Peyer's patch (tissue), 4 donors: Measurements from ENCODE around the gene SCAF4.

Source experiments
- POLR2A ChIP-seq, 2 donors: fragments of 450-650 bp; IDR thresholded peaks; one replicate each; pipeline ENCODE4 v1.5.1; 2017; ENCODE audit warnings: antibody characterized with exemption in 2 of 2, mild to moderate bottlenecking in 2 of 2, moderate library complexity in 2 of 2
- TF ChIP-seq, protein P1 (sequence below), 6 experiments: fragments of 450-650 bp in 4 of 6; fragments of 200-600 bp in 2 of 6; sonication (generic) in 1 of 6; IDR thresholded peaks; one replicate each; pipeline ENCODE4 v1.5.1; 2017 to 2019; ENCODE audit warnings: antibody characterized with exemption in 6 of 6, mild to moderate bottlenecking in 3 of 6, moderate library complexity in 1 of 6

DNA sequence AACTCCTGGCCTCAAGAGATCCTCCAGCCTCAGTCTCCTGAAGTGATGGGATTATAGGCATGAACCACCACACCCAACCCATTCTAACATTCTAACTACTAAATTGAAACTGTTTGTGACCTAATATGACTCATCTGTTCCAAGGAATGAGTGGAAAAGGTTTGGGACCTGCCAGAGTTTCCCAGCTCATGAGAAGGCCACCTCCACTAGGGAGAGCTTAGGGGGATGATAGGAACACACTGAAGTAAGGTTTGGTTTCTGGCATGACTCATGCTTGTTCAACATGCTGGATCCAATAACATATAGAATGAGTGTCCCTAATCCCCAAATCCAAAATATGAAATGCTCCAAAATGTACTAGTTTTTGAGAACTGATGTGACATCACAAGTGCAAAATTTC is 18.9 kb upstream of the SCAF4 start:
- TF ChIP-seq, protein P1, sequence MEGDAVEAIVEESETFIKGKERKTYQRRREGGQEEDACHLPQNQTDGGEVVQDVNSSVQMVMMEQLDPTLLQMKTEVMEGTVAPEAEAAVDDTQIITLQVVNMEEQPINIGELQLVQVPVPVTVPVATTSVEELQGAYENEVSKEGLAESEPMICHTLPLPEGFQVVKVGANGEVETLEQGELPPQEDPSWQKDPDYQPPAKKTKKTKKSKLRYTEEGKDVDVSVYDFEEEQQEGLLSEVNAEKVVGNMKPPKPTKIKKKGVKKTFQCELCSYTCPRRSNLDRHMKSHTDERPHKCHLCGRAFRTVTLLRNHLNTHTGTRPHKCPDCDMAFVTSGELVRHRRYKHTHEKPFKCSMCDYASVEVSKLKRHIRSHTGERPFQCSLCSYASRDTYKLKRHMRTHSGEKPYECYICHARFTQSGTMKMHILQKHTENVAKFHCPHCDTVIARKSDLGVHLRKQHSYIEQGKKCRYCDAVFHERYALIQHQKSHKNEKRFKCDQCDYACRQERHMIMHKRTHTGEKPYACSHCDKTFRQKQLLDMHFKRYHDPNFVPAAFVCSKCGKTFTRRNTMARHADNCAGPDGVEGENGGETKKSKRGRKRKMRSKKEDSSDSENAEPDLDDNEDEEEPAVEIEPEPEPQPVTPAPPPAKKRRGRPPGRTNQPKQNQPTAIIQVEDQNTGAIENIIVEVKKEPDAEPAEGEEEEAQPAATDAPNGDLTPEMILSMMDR (IDR thresholded peaks at IDR 0.05): no peak
- TF ChIP-seq POLR2A (IDR thresholded peaks at IDR 0.05): no peak
